ENCODE data around the gene CHRM4.

DNA sequence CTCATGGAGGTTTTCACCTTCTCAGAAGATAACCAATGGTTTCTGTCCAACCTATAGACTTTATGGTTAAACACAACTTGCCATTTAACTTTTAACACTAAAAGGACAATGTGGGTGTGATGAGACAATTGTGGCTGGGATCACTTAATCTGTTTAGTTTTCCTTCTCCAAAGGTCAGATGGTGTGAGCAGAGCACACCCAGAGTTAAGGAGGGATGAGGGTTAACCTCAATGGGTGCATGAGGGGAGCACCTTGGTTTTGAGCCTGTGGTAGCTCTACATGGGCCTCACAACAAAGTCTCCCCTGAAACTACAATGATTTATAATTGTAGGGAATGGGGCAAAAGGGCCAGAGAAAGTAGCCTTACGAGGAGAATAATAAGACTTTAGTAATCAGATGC lies 28.9 kb upstream of the CHRM4 start:
- TF ChIP-seq, protein P1, sequence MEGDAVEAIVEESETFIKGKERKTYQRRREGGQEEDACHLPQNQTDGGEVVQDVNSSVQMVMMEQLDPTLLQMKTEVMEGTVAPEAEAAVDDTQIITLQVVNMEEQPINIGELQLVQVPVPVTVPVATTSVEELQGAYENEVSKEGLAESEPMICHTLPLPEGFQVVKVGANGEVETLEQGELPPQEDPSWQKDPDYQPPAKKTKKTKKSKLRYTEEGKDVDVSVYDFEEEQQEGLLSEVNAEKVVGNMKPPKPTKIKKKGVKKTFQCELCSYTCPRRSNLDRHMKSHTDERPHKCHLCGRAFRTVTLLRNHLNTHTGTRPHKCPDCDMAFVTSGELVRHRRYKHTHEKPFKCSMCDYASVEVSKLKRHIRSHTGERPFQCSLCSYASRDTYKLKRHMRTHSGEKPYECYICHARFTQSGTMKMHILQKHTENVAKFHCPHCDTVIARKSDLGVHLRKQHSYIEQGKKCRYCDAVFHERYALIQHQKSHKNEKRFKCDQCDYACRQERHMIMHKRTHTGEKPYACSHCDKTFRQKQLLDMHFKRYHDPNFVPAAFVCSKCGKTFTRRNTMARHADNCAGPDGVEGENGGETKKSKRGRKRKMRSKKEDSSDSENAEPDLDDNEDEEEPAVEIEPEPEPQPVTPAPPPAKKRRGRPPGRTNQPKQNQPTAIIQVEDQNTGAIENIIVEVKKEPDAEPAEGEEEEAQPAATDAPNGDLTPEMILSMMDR (IDR thresholded peaks at IDR 0.05): no peak
- no peak for TF ChIP-seq POLR2AphosphoS5 (IDR thresholded peaks at IDR 0.05)
